AG10803 (cell line): ENCODE measurements around the gene TCF19.

Source experiments
- DNase-seq: peaks from one replicate; pipeline ENCODE4 v3.0.0; 2010; ENCODE audit warnings: low read depth
- H3K4me3 ChIP-seq: 2 replicates; pipeline ENCODE4 v1.5.1; 2011; ENCODE audit warnings: mild to moderate bottlenecking, low read length, control low read depth
- CTCF ChIP-seq: conservative IDR thresholded peaks from 2 replicates; pipeline ENCODE4 v1.5.1; 2011; ENCODE audit warnings: mild to moderate bottlenecking, low read length, control low read depth, inconsistent platforms

TCF19 gene

GRCh38 chr6:31130751-31131150 is 27.6 kb upstream of the TCF19 start:
- no peak for TF ChIP-seq CTCF
- H3K4me3 ChIP-seq = no peak overlapping the region
- no peak for DNase-seq

- TF ChIP-seq CTCF = no peak
- H3K4me3 ChIP-seq = no peak overlapping the region
- DNase-seq = no peak
Observed at GRCh38 chr6:31131595-31131994, 26.8 kb upstream of the TCF19 start.

- TF ChIP-seq CTCF = no peak
- no peak overlapping the region for H3K4me3 ChIP-seq
- DNase-seq = no peak
Observed at GRCh38 chr6:31132806-31133205, 25.6 kb upstream of the TCF19 start.

- no peak overlapping the region for H3K4me3 ChIP-seq
- no peak for DNase-seq
- TF ChIP-seq CTCF = no peak
Observed at GRCh38 chr6:31135710-31136109, 22.7 kb upstream of the TCF19 start.

- H3K4me3 ChIP-seq = no peak within 1 kb of the TSS
- DNase-seq = no peak
- no peak for TF ChIP-seq CTCF
Observed at GRCh38 chr6:31138982-31139381, 19.4 kb upstream of the TCF19 start, which contains the start of gene PSORS1C2. Gene PSORS1C2, minus strand, starts transcription at chr6:31139066. Its CDS starts 40 bp downstream, at chr6:31139026.

GRCh38 chr6:31139599-31139998 is 18.8 kb upstream of the TCF19 start:
- no peak for TF ChIP-seq CTCF
- peak; percentile 54 for DNase-seq

GRCh38 chr6:31140643-31141042 is 17.7 kb upstream of the TCF19 start:
- no peak overlapping the region for H3K4me3 ChIP-seq
- DNase-seq = no peak
- TF ChIP-seq CTCF = no peak

More at GRCh38 chr6:31139599-31139998, 18.8 kb upstream of the TCF19 start:
- H3K4me3 ChIP-seq = no peak overlapping the region
